ENCODE data around the gene COLEC11.
"Not testable (repeated sequence)": the region's sequence is repeated elsewhere in the genome, so short reads cannot be mapped to it uniquely, and the experiment has no call there.

The COLEC11 gene

GRCh38 chr2:3626118-3626811, 31.4 kb downstream of the COLEC11 start:
- DNase-seq: no peak

DNA sequence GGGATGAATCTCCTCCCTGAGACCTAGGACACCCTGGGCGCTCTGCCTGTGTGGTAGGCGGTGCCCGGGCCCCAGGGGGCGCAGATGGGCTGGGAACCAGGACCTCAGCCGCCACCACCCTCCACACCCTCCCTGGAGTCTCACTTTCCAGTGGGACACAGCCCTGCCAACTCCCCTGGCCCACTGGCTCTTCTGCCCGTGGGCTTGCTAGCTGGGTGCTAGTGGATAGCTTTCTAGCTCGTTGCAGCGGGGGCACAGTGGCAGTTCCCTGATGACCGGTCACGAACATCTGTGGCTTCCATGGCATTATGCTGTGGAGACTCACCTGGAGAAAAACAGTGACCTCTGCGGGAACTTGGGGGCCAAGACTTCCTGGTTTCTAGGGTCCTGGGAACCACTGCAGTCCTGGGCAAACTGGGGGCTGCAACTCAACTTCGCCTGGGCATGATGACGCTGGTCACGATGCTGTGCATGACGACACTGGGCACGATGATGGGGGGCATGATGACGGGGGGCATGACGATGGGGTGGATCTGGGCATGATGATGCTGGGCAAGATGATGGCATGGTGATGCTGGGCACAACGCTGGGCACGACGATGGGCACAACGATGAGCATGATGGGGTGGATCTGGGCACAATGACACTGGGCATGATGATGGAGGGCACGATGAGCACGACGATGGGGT, 32.0 kb downstream of the COLEC11 start:
- no peak for DNase-seq

GRCh38 chr2:3627500-3628100, 32.7 kb downstream of the COLEC11 start:
- no peak for DNase-seq

DNA sequence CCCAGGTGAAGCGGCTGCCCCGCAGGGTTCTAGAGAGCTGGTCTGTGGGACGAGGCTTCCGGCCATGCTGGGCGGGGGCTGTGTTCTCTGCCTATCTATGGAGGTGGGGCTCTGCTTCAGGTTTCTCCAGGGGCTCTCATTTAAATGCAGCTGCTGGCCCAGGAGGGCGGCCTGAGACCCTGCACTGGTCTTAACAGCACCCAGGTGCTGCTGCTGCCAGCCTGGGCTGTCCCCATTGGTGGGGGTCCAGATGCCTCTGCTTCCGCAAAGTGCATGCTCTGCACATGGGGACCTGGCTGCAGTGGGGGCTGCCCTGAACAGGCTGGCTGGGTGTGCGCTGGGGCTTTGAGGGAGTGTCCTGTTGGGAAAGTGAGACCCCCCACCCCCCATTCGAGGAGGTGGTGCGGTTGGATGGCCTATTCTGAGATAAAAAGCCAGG, 33.3 kb downstream of the COLEC11 start:
- DNase-seq: no peak

DNA sequence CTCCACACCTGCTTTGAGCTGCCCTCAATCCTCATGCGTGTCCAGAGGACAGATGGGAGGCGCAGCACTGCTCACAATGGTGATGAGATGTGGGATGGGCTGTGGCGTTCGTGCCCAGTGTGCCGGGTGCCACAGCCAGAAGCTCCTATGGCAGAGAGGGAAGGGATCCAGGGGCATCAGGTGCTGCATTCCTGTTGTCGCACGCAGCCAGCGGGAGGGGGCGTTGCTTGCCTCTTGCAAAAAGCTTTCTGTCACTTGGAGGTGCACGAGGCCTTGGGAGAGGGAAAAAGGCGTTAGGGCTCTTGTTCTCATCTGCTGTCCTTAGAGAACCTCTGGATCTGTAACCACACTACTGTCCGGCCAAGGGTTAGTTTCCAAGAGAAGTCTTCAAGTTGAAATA, 33.9 kb downstream of the COLEC11 start:
- DNase-seq: peak; percentile 38

GRCh38 chr2:3630631-3631030, 35.7 kb downstream of the COLEC11 start:
- DNase-seq: no peak

- DNase-seq: no peak
These were observed 36.4 kb downstream of the COLEC11 start for GRCh38 chr2:3631161-3631850.

DNA sequence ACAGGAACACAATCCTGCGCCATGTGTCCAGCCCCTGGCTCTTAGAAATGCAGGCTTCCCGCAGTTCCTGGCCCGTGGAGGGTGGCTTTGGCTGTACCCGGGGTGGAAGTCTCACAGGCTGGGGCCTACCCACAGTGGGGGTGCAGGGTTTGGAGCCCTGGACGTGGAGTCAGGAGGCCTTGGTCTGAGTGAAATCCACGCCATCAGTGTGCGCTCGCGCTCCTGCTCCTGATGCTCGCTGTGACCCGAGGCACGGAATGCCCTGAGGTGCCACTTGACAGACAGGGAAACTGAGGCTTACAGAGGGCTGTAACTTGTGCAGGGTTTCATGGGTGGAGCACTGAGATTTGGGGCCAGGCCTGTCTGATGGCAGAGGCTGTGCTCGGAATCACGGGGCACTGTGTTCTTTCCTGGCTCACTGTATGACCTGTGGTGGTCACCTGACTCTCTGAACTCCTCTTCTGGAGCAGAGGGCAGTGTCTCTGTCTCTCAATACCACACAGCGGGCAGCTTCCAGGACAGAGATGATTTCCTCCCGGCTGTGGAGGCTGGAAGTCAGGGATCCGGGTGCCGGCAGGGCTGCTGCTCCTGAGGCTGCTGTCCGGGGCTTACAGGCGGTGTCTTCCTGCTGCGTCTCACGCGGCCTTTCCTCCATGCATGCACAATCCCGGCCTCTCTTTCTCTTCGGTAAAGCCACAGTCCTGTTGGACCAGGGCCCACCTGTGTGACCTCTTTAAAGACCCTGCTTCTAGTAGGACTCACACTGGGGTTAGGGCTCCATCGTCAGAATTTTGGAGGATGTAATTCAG, 37.1 kb downstream of the COLEC11 start:
- no peak for DNase-seq

GRCh38 chr2:3633089-3633981, 38.4 kb downstream of the COLEC11 start:
- peak; percentile 91 for DNase-seq

GRCh38 chr2:3633982-3634595, 39.2 kb downstream of the COLEC11 start:
- DNase-seq: no peak

DNA sequence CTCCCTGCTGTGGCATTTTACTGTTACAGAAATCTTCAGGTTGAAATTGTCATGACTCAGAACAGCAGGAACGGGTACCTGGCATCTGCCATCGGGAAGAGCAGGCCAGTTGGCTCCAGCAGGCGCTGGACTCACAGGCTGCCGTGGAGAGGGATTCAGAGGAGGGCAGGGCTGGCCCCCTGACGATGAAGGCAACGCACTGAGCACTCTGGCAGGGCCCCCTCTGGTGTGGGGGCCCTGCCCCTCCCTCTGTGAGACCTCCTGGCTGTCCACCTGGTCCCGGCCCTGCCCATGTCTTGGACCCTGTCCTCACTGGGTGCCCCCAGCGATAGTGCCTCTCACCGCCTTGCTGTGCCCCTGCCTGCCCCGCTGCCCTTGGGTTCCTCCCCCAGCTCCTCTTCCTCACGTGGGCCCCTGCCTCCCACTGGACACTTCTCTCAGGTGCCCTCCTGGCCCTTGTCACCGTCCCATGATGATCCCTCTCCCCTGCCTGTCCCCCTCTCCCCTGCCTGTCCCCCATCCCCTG, 39.7 kb downstream of the COLEC11 start:
- no peak for DNase-seq

DNA sequence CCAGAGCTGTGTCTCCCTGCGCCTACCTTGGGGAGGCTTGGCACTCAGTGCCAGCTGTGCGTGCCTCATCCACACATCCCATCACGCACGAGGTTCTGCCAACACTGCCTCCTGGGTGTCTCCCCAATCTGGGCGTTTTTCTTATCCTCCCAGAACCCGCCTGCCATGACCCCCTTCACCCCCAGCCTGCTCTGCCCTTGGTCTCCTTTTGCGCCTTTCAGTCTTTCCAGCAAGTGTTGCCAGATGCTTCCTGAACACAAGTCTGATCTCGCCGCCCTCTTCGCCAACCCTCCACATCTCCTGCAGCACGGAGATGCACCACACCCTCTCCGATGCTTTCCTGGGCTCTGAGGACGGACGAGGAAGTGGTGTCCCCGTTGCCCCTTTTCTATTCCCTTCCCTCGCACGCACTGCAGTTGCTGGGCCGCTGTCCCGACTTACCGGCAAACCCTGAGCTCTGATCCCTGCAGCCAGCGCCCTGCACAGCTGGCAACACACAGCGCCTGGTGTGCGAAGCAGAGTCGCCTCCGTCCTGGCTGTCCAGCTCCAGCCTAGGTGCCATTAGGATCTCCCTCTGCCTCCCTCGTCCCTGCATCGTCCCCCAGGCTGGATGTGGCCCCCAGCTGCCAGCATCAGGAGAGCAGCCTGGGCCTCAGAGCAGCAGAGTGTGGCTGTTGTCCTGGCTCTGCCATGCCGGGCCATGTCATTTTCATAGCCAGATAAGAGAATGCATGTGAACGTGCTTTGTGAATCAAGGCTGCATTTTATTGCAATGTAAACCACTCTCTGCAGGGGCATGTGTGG, 40.5 kb downstream of the COLEC11 start:
- no peak for DNase-seq

GRCh38 chr2:3635975-3636327, 41.0 kb downstream of the COLEC11 start:
- DNase-seq: not testable (repeated sequence)

GRCh38 chr2:3636586-3637310, 41.8 kb downstream of the COLEC11 start:
- DNase-seq: no peak

GRCh38 chr2:3637311-3637675, 42.4 kb downstream of the COLEC11 start:
- DNase-seq: no peak

- no peak for DNase-seq
These were observed 43.0 kb downstream of the COLEC11 start for GRCh38 chr2:3637692-3638455.

- DNase-seq: no peak
These were observed 43.5 kb downstream of the COLEC11 start for GRCh38 chr2:3638456-3638810.

DNA sequence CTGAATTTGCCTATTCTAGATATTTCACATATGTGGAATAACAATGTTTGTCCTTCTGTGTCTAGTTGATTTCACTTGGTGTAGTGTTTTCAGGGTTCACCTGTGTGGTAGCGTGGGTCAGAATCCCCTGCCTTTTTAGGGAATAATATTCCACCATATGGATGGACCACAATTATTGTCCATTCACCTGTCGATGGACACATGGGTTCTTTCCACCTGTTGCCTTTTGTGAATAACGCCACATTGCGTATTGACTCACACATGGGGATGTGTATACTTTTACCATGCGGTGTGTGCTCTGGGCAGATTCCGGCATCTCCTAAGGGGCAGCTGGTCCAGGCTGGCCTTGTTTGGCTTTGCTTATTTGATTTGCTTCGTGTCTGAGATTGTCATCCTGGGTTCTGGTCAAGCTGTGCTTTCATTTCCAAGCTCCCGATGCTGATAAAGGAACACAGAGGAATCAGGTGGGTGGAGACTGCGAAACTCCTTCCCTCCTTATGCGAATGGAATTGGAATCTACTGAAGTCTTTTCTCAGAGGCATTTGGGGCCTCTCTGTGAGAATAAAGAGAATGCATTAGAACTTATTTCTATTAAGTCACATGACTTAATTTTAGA, 44.2 kb downstream of the COLEC11 start:
- no peak for DNase-seq
